GM19372 (cell line): ENCODE data around the gene OR10R2.
"Not testable (repeated sequence)": the region's sequence is repeated elsewhere in the genome, so short reads cannot be mapped to it uniquely, and the experiment has no call there.

ENCODE experiments used
- ATAC-seq: cut with Tn5 transposase; IDR thresholded peaks from one replicate; pipeline ENCODE4 v1.9.1; 2021; ENCODE audit warnings: mild to moderate bottlenecking, low read depth, moderate library complexity; ENCODE audit not compliant: unreplicated experiment

OR10R2 gene, protein sequence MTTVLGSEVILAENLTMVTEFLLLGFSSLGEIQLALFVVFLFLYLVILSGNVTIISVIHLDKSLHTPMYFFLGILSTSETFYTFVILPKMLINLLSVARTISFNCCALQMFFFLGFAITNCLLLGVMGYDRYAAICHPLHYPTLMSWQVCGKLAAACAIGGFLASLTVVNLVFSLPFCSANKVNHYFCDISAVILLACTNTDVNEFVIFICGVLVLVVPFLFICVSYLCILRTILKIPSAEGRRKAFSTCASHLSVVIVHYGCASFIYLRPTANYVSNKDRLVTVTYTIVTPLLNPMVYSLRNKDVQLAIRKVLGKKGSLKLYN

DNA sequence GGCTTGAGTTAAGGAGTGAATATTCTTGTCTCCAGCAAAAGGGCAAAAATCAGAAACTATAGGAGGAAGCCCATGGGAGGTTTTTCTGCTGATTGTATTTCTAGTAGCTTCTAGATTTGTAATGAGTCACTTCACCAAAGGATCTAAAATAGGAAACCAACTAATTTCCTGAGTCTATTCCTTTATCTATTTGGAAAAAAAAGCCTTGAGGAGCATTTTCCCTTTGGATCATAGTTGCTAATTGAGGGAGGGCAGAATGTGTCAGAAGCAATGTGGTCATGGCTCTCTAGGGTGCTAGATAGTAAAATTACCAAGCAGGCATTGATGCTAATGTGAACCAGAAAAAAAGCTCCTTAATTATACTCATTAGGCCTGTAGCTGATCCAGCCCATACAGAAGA, at the start of gene OR10R2:
OR10R2 (plus strand) TSS at position 301 of the 400 bp plus-strand sequence. CDS start 106 bp downstream, outside the sequence.
- ATAC-seq = no peak

DNA sequence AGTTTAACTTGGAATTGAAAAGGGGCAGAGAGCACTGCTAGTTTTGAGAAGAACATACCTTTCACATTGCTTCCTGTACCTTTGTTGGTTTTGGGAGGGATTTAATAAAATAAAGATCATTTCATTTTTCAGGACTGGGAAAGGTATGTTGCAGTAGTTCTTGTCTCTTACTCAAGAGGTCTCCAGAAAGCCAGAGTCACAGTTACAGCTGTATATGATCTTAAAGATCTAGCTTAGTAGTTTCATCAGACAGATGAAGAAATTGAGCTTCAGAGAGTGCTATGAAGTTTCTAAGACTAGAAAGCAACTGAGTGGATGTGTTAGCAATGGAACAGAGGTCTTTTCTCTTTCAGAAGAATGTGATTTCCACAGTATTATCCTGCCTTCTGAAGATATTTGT, 47.0 kb upstream of the OR10R2 start:
- ATAC-seq = no peak

DNA sequence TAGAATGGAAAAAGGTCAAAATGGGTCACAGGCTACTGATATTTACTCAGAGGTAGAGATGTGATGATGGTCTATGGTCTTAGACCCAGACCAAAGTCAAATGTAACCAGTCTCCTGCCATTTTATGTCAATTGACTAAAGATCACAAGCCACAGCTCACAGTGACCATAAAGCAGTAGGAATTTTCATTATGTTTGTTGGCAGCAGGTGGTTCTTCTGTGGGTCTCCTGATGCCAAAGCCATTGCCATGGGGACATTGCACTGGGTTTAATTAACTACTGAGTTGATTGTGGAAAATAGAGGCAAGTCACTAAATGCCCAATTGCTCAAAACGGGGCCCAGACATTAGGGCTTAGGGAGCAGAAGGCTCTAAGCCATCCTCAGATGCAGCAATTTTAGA, 45.9 kb upstream of the OR10R2 start, which contains the start of gene OR10K2:
OR10K2 (minus strand) TSS at position 101 of the 400 bp plus-strand sequence. CDS start 5,371 bp downstream, outside the sequence.
- ATAC-seq = no peak

DNA sequence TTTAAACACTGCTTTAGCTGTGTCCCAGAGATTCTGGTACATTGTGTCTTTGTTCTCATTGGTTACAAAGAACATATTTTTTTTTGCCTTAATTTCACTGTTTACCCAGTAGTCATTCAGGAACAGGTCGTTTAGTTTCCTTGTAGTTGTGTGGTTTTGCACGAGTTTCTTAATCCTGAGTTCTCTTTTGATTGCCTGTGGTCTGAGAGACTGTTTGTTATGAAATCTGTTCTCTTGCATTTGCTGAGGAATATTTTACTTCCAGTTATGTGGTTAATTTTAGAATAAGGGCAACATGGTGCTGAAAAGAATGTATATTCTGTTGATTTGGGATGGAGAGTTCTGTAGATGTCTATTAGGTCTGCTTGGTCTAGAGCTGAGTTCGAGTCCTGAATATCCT, 41.9 kb upstream of the OR10R2 start:
- ATAC-seq = not testable (repeated sequence)

DNA sequence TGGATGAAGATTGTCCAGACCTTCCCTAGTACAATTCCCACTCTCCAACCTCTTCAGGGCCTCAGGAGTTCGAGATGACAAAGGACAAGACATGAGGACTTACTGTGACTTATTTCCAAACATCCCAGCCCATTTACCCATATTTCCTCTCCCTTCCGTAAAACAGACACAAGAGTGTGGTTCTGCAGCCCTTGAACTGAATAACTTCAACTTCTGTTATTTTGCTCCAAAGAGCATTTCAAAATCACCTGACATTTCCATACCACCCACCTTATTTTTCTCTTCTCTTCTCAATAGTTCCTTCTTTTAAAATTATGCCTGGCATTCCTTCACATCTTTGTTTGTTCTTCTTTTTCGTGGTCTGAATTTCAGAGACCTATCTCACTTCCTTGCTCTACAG, 37.3 kb upstream of the OR10R2 start:
- no peak for ATAC-seq

DNA sequence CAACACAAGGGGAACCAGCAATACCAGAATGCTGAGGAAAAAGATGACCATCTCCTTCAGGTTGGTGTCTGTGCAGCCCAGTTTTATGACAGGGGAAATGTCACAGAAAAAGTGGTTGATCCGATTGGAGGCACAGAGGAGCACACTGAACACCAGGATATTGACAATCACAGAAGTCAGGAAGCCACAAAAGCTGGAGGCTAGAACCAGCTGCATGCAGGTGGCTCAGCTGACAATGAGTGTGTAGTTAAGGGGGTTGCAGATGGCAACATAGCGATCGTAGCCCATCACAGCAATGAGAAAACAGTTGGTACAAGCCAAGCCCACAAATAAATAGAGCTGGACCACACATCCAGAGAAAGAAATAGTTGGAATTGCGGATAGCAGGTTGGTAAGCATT, 26.6 kb upstream of the OR10R2 start:
- ATAC-seq = no peak

DNA sequence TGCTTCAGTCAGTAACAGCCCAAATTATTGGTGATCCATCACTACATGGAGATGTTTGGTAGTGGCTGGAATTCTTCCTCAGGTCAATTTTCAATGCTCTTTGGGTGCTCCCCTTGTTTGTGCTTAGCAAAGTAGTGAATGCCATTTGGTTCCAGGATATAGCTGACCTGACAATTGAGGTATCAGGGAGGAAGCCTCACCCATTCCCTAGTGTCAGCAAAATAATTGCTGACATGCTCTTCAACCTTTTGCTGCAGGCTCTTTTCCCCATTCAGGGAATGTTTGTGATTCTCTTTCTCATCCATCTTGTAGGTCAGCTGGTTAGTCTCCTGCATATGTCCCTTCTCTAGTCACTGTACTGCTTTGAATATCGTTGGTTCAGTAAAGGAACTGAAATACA, 17.5 kb upstream of the OR10R2 start:
- no peak for ATAC-seq

DNA sequence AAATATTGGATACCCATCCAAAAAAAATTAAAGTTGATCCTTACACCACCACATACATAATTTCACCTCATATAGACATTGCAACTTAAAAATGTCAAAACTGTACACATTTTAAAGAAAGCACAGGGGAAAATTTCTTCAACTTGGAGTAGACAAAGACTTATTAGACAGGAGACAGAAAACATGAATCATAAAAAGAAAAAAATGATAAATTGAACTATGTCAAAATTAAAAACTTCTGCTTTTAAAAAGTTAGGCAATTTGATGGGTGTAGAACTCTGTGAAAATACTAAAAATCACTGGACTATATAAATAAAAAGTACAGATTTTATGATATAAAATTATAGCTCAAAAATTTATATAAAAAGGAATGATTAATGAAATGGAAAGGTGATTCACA, 14.8 kb upstream of the OR10R2 start:
- no peak for ATAC-seq

DNA sequence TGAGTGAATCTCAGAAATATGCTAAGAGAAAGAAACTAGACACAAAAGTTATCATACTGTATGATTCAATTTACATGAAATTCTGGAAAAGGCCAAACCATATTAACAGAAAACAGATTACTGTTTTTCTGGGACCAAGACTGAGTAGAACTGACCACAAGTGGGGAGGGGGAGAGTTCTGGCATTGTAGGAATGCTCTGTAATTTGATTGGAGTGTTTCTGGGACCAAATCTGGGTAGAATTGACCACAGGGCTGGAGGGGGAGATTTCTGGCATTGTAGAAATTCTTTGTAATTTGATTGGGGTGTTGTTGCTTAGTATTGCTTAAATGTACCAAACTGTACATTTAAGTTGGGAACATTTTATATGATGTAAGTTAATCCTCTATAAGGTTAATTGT, 13.8 kb upstream of the OR10R2 start:
- ATAC-seq = no peak

DNA sequence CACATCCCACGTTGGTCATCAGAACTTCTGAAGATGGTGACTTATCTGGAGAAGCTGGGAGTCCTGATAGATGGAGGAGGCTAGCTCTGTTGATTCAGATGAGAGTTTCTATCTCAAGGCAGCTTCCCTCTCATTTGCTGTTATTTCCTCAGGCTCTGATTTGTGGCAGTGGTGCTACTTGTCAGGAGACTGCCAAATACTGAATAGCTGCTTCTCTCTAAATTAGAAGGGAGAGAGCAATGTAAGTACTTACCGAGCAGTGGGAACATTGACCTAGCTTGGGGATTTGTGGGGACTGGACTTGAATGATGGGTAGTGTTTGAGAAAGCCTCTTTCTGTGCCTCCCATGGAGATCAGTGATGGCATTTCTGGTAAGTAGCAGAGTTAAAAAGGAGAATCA, 10.5 kb upstream of the OR10R2 start, which contains the start of gene OR10K1:
OR10K1 (plus strand) TSS at position 301 of the 400 bp plus-strand sequence. CDS start 3,728 bp downstream, outside the sequence.
- ATAC-seq = no peak

DNA sequence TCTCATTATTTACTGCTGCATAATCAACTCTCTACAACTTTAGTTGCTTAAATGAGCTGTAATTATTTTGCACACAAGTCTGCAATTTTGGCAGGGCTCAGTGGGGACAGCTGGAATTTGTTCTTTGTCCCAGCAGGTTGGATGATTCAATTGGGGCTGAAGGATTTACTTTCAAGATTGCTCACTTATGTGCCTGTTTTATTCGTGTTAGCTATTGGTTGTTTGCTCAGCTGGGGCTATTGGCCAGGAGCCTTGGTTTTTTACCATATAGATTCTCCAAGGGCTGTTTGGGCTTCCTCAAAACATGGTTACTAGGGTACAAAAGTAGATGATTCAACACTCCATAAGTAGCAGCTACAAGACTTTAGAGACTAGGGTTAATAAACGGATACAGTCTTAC, 13.4 kb downstream of the OR10R2 start:
- ATAC-seq = no peak

DNA sequence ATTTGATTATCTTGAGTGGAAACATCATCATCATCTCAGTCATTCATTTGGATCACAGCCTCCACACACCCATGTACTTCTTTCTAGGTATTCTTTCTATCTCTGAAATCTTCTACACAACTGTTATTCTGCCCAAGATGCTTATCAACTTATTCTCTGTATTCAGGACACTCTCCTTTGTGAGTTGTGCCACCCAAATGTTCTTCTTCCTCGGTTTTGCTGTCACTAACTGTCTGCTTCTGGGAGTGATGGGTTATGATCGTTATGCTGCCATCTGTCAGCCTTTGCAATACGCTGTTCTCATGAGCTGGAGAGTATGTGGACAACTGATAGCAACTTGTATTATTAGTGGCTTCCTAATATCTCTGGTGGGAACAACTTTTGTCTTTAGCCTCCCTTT, 19.3 kb downstream of the OR10R2 start:
- ATAC-seq = no peak

DNA sequence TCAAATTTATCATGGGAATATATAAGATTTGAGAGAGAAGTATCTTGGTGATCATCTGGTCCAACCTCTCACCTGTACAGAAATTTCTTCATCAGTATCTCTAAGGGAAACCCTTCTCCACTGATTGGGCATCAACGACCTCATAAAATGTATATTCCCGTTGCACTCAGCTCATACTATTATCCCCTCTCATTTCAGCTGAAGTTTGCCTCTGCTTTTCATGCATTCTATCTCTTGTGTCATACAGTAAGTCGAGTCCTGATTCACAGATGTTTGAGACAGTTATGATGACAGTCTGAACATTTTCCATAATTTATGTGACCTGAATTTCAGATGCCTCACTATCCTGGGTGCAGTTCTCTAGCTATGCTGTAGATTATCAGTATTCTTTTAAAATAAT, 21.0 kb downstream of the OR10R2 start:
- no peak for ATAC-seq

DNA sequence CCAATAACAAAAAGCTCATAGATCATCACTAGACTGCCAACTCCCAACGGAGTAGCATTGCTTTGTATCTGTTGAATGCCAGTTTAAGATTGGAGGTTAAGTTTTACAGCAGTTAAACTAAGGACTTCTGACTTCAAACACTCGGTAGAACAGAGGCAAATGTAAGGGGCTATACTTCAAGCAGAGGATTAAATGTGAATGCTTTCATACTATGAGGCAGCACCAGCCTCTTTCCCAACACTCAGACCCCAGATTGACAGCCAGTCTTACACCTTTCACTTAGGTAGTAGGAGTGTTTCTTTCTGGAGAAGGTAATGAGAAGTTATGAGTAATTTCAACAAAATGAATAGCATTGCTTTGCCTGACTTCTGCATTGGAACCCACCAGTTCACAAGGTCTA, 22.8 kb downstream of the OR10R2 start:
- ATAC-seq = no peak

DNA sequence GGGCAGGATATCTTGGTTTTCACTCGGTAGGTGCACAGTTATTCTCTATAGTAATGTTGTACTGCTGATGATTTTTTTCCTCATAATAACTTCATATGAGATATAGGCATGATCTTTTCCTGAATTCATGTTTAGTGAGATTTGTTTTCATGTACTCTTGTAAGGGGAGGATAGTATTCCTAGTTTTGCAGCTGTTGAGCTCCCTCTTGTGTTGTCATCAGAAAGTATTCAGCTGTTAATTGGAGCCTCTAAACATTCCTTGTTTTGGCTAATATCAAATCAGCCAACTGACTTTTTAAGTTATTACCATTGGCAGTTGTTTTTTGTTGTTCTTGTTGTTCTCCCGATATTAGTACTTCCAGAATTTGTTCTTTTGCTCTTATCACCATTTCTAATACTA, 24.4 kb downstream of the OR10R2 start:
- no peak for ATAC-seq

DNA sequence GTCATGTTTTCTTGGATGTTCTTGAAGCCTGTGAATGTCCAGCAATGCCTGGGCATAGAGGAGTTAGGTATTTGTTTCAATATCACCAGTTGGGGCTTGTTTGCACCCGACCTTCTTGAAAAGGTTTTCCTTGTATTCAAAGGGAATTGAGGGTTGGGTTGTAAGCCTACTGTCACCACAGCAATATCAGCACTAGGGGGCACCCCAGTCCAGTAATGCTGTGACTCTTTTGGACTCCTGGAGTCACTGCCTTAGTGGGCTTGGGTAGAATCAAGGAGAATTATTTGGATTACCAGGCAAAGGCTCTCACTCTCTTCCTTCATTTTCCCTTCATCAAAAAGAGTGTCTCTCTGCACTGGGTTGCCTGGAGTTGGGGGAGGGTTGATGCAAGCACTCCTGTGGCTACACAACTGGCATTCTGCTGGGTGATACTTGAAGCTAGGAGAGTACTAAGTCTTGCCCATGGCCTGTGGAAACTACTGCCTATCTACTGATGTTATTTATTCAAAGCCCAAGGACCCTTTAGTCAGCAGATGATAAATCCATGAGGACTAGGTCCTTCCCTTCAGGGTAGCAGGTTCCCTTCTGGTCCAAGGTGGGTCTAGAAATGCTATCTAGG, 34.5 kb downstream of the OR10R2 start:
- ATAC-seq = no peak

DNA sequence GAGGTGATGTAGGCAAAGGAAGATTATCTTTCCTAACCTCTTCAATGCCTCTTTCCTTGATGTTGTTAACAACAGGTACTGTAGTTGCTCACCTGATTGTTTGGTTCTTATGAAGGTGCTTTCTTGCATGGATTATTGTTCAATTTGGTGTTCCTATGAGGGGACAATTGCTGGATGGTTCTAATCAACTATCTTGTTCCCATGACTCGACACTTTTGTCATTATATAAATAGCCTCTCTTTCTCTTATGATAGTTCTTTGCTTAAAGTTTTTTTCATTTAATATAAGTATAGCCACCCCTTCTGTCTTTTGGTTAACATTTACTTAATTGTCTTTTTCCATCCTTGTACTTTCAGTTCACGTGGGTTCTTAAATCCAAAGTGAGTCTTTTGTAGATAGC, 35.5 kb downstream of the OR10R2 start:
- ATAC-seq = no peak

DNA sequence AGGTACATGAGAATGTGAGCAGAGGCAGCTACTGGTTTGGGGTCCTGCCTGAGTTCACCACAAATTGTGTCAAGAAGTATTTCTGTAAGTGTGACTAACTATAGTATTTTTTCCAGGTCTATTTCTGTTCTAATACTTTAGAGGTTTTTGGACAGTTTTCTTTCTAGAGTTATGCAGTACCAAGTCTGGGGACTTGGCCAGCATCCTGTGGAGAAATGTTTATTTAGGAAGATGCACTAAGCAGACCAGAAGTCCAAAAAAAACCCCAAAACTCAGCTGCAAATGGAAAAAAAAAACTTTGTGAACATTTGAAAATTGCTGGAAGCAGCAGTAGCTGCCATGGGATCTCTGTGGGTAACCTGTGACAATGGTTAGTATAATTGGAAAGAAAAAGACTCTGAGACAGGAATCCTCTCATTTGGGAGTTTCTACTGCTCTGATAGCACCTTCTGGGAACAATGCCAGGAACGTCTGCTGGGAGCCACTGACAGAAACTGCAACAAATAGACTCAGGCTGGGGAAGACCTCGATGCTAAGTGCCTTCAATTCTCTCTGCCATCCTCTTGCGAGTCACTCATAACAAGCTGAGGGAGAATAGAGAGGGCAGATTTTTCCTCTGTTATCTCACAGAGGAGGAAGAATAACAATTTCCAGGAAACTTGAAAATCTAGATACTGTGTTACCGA, 37.6 kb downstream of the OR10R2 start:
- ATAC-seq = no peak

DNA sequence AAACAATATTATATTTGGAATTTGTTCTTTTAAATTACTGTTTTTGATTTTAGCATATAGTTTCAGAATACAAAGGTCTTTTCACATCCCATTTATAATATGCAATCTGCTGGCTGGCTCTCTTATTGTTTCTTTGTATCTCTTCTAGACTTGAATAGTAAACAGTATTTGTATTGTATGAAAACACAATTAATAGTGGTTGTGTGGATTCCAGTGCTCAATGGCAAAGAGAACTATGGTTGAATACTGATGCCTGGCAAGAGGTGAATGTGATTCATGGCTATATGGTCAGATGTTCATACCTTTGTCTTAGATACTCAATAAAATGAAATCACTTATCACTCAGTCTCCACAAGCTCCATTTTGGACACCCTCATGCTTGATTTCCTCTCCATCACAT, 44.9 kb downstream of the OR10R2 start:
- no peak for ATAC-seq

DNA sequence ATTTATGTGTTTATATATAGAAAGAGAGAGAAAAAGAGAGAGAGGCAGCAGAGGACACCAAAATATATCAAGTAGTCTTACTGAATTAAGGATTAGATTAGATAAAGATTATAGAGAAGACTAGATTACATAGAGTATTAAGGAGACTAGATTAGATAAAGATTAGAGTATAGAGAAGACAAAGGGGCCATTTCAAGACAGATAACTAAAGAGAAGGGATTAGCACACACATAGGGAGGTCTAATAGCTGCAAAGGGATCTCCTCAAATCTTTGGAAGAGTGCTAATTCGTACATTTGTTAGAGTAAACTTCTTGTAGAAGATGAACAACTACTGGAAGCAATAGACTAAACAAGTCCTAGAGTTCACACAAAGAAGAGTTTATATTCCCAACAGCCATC, 48.0 kb downstream of the OR10R2 start:
- ATAC-seq = no peak

DNA sequence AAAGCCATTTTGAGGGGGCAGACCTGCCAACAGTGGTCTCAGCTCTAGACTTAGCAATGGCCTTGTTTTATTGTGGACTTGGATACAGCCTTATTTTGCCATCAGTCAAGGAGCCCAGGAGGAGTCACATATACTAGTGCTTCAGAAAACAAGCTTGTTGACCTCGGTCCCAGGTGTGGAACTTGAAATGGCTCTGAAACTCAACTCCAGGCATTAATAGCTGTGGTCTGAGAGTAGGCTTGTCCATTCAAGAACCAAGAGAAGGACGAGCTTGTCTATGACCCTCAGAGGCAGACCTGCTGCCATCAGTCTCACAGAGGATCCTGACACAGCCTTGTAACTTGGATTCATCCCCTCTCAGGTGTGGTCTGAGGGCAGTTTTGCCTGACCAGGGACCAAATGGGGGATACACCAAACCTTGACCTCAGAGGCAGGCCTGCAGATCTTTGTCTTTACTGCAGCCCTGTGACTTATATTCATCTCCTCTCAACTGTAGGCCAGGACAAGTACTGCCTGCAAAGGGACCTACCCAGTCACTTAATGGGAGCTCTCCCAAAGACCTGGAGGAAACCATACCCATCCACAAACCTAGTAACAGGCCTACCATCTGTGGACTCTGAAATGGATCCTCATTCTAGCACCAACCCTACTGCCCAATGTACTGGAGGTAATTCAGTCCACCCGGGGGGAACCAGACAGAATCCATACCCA, 49.1 kb downstream of the OR10R2 start:
- no peak for ATAC-seq
